ENCODE results near the gene PIP4K2C.

Gene PIP4K2C

DNA sequence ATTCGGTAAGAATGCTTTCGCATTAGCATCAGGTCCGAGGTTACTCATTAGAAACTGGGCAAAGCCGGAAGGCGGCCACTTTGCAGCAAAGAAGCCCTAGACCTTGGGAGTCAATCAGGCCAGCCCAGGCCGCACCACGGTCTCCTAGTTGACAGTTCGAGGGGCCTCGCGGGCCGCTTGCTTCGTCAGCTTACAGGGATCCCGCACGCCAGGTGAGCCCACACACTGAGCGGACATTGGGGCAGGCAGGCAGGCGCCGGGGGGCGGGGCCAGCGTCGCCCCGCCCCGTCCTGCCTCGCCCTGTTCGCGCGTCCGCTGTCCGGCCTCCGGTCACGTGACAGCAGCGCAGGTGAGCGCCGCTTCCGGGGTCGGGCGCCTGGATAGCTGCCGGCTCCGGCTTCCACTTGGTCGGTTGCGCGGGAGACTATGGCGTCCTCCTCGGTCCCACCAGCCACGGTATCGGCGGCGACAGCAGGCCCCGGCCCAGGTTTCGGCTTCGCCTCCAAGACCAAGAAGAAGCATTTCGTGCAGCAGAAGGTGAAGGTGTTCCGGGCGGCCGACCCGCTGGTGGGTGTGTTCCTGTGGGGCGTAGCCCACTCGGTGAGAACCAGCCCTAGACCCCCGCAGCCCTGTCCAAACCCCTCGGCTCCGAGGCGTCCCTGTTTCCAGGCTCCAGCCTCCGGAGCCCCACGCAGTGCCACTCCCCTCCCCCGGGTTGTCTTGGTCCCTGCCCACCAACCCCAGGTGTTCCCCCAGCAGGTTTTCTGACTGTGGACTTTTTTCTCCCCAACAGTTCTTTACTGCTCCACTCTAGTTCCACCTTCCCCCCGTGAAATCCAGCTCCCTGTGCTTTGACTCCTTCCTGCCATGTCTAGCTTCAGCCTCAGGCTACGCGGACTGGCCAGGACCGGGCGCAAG, at the start of gene PIP4K2C:
PIP4K2C (plus strand) TSS at position 329 of the 918 bp plus-strand sequence; CDS start at position 427, 98 bp downstream.
- 0 out of 2 replicates have a peak, but pooled peaks have one; percentile 26 for TF ChIP-seq MYC (IDR thresholded peaks at IDR 0.05; ENCODE audit: low read depth, low read length)
- TF ChIP-seq POLR2A (IDR thresholded peaks at IDR 0.05; ENCODE audit: extremely low read depth, insufficient read length), result peak; percentile 70
- TF ChIP-seq, protein P1, sequence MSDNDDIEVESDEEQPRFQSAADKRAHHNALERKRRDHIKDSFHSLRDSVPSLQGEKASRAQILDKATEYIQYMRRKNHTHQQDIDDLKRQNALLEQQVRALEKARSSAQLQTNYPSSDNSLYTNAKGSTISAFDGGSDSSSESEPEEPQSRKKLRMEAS (IDR thresholded peaks at IDR 0.05; ENCODE audit: low read depth, low read length), result peak; percentile 85
- no peak for TF ChIP-seq CTCF (IDR thresholded peaks at IDR 0.05; ENCODE audit: low read depth, low read length)
- H3K4me3 ChIP-seq (ENCODE audit: low read depth, low read length), result peak within 1 kb of the TSS; percentile 74
- DNase-seq (ENCODE audit: low read depth), result peak; percentile 81

DNA sequence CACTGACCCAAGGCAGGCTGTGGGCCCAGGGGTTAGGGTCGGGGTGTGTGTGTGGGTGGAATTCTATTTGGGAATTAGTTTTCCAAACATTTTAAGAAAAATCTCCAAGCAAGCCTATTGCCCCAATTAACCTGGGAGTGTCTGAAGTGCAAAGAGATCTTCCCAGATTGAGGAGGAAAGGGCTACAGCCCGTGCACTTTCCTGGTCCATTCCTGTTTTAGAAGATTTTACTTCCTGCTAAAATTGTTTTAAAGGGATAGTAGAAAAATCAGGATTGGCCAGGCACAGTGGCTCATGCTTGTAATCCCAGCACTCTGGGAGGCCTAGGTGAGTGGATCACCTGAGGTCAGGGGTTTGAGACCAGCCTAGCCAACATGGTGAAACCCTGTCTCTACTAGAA, 49.3 kb upstream of the PIP4K2C start:
- no peak for DNase-seq (ENCODE audit: low read depth)
- no peak overlapping the region for H3K4me3 ChIP-seq (ENCODE audit: low read depth, low read length)
- TF ChIP-seq MYC (IDR thresholded peaks at IDR 0.05; ENCODE audit: low read depth, low read length) (no peak), POLR2A (IDR thresholded peaks at IDR 0.05; ENCODE audit: extremely low read depth, insufficient read length) (no peak), CTCF (IDR thresholded peaks at IDR 0.05; ENCODE audit: low read depth, low read length) (no peak)
- TF ChIP-seq, protein P1 (IDR thresholded peaks at IDR 0.05; ENCODE audit: low read depth, low read length), result no peak

DNA sequence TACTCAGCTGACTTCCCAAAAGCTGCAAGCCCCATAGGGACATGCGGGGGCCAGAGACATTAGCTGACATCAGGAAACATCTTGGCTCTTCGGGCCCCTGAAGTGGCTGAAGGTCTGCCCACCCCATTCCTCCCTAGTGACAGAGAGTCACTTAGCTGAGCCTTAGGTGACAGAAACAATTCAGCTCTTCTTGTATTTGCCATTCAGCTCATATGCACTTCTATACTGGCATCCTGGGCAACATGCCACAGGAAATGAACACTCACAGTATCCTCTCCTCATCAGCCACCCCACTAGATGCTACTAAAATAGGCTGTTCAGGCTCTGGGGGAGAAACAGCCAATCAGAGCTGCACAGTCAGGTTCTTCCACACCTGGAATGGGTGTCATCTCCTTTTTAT, 47.4 kb upstream of the PIP4K2C start:
- H3K4me3 ChIP-seq (ENCODE audit: low read depth, low read length), result no peak overlapping the region
- DNase-seq (ENCODE audit: low read depth), result no peak
- TF ChIP-seq CTCF (IDR thresholded peaks at IDR 0.05; ENCODE audit: low read depth, low read length) (no peak), POLR2A (IDR thresholded peaks at IDR 0.05; ENCODE audit: extremely low read depth, insufficient read length) (no peak), MYC (IDR thresholded peaks at IDR 0.05; ENCODE audit: low read depth, low read length) (no peak)
- TF ChIP-seq, protein P1 (IDR thresholded peaks at IDR 0.05; ENCODE audit: low read depth, low read length), result no peak

GRCh38 chr12:57545809-57546437, 45.1 kb upstream of the PIP4K2C start:
- TF ChIP-seq CTCF (IDR thresholded peaks at IDR 0.05; ENCODE audit: low read depth, low read length), result no peak
- TF ChIP-seq, protein P1 (IDR thresholded peaks at IDR 0.05; ENCODE audit: low read depth, low read length), result no peak
- TF ChIP-seq POLR2A (IDR thresholded peaks at IDR 0.05; ENCODE audit: extremely low read depth, insufficient read length), result no peak
- no peak for TF ChIP-seq MYC (IDR thresholded peaks at IDR 0.05; ENCODE audit: low read depth, low read length)
- H3K4me3 ChIP-seq (ENCODE audit: low read depth, low read length), result peak overlapping the region; percentile 83
- DNase-seq (ENCODE audit: low read depth), result no peak

DNA sequence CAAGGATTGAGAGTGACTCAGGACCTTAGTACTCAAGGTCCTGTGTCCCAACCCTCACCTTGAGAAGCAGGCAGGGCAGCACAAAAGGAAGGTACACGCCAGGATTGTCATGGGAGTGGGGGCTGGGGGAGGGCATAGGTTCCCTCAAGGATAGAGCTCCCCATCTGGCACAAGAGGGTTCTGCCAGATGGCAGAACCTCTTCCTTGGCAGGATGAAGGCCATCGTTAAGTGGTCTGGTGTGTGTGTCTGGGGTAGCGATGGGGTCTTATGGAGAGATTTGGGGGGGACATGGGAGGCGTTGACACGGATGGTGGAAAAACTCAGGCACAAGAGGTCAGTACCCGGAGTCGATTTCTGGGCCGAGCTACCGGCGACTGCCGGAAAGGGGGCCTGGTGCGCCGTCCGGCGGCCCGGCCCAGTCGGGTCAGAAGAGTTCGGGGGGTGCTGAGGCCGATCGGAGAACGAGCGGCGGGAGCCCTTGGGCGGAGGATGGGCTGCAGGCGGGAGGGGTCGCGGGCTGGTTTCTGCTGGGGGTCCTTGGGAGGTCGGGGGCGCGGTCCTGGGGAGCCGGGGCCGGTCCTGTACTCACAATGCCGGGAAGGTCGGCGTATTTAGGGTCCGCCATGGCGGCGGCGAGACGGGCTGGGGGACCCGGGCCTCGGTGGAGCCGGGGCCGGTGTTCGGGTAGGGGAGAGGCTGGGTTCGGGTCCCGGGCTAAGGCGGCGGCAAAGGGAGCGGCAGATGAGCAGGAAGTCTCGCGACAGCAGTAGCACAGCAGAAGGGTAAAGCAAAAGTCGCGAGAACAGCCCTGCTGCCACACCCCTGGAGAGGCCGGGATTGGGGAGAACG, 44.3 kb upstream of the PIP4K2C start, which contains the start of gene DCTN2:
DCTN2 (minus strand) TSS at position 755 of the 850 bp plus-strand sequence; CDS start at position 626, 129 bp downstream.
- TF ChIP-seq POLR2A (IDR thresholded peaks at IDR 0.05; ENCODE audit: extremely low read depth, insufficient read length), result no peak
- TF ChIP-seq, protein P1 (IDR thresholded peaks at IDR 0.05; ENCODE audit: low read depth, low read length), result no peak
- peak within 1 kb of the TSS; percentile 83 for H3K4me3 ChIP-seq (ENCODE audit: low read depth, low read length)
- peak; percentile 99 for DNase-seq (ENCODE audit: low read depth)

Measured in NB4 (cell line).